ENCODE measurements around the gene RNF144A.

Gene RNF144A

DNA sequence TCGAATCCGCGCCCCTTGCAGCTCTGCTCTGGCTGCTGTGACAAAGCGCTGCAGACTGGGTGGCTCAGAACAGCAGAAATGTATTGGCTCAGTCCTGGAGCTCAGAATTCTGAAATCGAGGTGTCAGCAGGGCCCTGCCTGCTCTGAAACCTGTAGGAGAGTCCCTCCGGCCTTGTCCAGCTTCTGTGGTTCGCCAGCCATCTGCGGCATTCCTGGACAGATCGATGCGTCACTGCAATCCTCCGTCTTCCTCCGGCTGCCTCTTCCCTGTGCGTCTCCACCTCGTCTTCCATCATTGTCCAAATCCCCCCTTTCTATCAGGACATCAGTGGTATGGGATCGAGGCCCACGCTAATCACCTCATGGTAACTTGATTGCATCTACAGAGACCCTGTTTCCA is 115.2 kb downstream of the RNF144A start:
- Histone ChIP-seq H3K9me3 (replicated peaks; ENCODE audit: low read length) (no peaks in the 10 kb centered on the region), H3K9ac (ENCODE audit: low read depth, low read length) (no peak overlapping the region), H3K4me1 (ENCODE audit: control insufficient read depth, insufficient read depth, low read length) (no peaks in the 10 kb centered on the region), H3K4me3 (ENCODE audit: low read length) (no peak overlapping the region), H3K4me2 (ENCODE audit: low read length) (no peak overlapping the region), H3K36me3 (ENCODE audit: insufficient read depth, low read length) (no peaks in the 10 kb centered on the region), H3K27me3 (ENCODE audit: control insufficient read depth, insufficient read depth, low read length) (peaks cover 23% of the 10 kb centered on the region)

DNA sequence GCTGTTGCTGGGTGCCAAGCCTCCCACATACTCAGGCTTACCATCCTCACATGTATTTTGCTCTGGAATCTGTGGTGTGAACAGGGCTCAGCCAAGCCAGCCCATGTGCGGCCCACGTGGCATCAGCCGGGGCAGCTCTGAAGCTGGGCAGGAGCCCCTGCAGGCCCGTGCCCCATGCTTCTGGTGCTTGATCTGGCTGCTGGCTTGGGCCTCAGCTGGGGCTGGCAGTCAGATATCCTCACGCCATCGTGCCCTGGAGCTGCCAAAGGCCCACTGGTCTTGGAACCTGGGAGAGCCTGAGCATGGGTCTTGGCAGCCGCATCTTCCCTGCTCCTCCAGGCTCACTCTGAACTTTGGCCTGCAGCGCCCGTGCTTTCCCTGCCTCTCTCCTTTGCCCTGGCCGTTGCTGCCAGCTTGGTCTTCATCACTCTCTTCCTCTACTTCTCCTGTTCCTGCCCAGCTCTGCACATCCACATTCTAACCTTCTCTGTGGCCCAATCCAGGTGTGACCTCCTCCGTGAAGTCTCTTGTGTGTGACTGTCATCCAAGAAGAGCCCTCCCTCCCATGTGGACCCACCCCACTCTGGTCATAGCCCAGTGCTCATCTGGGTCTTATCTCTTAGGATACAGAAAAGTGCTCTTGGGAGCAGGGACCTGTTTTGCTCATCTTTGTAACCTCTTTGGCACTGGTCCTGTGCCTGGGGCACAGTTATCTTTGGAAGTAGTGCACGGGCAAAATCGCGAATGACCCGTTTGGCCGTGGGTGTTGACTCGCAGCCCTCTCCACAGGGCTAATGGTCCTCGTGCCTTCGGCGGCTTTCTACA is 116.1 kb downstream of the RNF144A start:
- no peaks in the 10 kb centered on the region for H3K9me3 ChIP-seq (replicated peaks; ENCODE audit: low read length)
- H3K9ac ChIP-seq (ENCODE audit: low read depth, low read length) = no peak overlapping the region
- no peaks in the 10 kb centered on the region for H3K36me3 ChIP-seq (ENCODE audit: insufficient read depth, low read length)

DNA sequence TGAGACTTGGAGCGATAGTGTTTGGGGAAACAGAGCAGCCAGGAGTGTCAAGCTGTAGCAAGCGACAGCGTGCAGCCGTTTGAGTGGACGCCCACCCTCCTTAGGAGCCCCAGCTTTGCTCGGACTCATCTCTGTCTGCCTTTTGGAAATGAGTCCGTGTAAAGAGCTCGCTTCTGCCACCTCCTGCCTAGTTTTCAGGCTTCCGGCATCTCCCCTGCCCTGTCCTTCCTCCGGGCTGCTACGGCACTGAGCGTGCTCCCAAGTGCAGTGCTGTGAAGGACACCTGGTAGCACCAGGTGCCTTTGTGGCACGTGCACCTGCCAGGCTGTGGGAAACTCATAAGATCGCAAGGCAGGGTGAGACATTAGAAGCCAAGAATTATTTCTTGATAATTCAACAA is 117.1 kb downstream of the RNF144A start:
- no peak overlapping the region for H3K9ac ChIP-seq (ENCODE audit: low read depth, low read length)
- H3K4me1 ChIP-seq (ENCODE audit: control insufficient read depth, insufficient read depth, low read length) = no peaks in the 10 kb centered on the region
- no peak overlapping the region for H3K4me2 ChIP-seq (ENCODE audit: low read length)
- H3K4me3 ChIP-seq (ENCODE audit: low read length) = no peak overlapping the region
- H3K27me3 ChIP-seq (ENCODE audit: control insufficient read depth, insufficient read depth, low read length) = peaks cover 23% of the 10 kb centered on the region
- H3K9me3 ChIP-seq (replicated peaks; ENCODE audit: low read length) = no peaks in the 10 kb centered on the region
- no peaks in the 10 kb centered on the region for H3K36me3 ChIP-seq (ENCODE audit: insufficient read depth, low read length)

More for the DNA sequence above, 116.1 kb downstream of the RNF144A start:
- no peak overlapping the region for H3K4me2 ChIP-seq (ENCODE audit: low read length)
- no peaks in the 10 kb centered on the region for H3K4me1 ChIP-seq (ENCODE audit: control insufficient read depth, insufficient read depth, low read length)
- peaks cover 23% of the 10 kb centered on the region for H3K27me3 ChIP-seq (ENCODE audit: control insufficient read depth, insufficient read depth, low read length)
- no peak overlapping the region for H3K4me3 ChIP-seq (ENCODE audit: low read length)

DNA sequence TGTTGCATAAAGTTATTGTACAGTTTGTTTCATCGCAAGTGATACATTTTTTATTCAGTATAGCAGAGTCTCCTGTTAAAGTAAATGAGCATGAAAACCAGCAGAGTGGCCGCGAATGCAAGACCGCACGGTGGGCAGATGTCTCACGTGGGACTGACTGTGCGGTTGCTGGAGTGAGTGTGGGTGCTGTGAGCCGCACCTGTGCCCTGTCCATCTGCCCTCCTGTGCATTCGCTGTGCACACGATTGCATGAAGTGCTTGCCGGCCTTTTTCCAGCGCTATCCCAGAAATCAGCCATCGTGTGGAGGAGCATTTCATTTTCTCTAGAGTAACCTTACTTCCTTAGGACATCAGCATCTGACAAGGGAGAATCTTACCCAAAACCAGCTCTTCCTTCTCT is 118.7 kb downstream of the RNF144A start:
- Histone ChIP-seq H3K36me3 (ENCODE audit: insufficient read depth, low read length) (no peaks in the 10 kb centered on the region), H3K9ac (ENCODE audit: low read depth, low read length) (no peak overlapping the region), H3K4me1 (ENCODE audit: control insufficient read depth, insufficient read depth, low read length) (no peaks in the 10 kb centered on the region), H3K4me3 (ENCODE audit: low read length) (no peak overlapping the region), H3K27me3 (ENCODE audit: control insufficient read depth, insufficient read depth, low read length) (peaks cover 23% of the 10 kb centered on the region), H3K9me3 (replicated peaks; ENCODE audit: low read length) (no peaks in the 10 kb centered on the region), H3K4me2 (ENCODE audit: low read length) (no peak overlapping the region)

DNA sequence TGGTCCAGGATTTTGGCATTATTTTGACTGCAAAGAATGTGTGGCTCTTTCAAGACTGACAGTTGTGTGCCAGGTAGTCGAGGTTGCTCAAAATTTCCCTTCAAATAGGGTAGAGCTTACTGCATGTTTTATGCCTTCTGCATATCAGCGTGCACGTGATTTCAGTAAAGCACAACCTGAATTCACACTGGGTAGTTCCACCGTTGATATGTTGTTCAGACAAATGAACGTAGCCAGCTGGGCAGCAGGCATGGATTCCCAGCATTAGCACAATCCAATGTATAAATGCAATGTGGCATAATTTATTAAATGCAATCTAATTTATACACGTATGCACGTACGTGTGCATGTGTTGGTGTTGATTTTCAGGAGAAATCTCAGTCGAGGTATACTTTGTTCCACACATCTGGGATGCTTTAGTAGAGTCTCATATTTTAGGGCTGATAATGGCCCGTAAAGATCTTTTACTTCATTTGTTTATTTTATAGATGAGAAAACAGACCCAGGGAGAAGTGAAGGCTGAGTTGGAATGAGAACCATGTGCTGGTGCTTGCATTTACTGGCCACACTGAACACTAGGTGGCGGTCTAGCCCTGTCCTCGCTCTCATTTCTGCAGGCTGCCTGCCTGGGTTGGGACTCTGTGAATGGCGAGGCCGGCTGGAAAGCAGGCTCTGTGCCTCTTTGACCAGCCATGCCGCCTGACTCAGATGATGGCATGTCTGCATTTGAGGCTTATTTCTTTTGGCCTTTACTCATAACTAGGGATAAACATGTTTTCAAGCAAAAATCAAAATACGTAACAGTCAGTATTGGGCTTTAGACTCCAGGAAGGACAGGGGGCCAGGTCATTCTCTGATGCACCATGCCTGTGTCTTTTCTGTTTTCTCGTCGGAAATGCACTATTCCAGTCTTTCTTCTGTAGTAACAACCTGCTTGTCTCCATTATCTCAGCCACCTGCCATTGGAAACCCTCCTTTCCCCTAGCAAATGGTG is 120.4 kb downstream of the RNF144A start:
- Histone ChIP-seq H3K36me3 (ENCODE audit: insufficient read depth, low read length) (no peaks in the 10 kb centered on the region), H3K27me3 (ENCODE audit: control insufficient read depth, insufficient read depth, low read length) (peaks cover 23% of the 10 kb centered on the region), H3K4me1 (ENCODE audit: control insufficient read depth, insufficient read depth, low read length) (no peaks in the 10 kb centered on the region), H3K4me2 (ENCODE audit: low read length) (no peak overlapping the region), H3K4me3 (ENCODE audit: low read length) (no peak overlapping the region), H3K9me3 (replicated peaks; ENCODE audit: low read length) (no peaks in the 10 kb centered on the region), H3K9ac (ENCODE audit: low read depth, low read length) (no peak overlapping the region)

DNA sequence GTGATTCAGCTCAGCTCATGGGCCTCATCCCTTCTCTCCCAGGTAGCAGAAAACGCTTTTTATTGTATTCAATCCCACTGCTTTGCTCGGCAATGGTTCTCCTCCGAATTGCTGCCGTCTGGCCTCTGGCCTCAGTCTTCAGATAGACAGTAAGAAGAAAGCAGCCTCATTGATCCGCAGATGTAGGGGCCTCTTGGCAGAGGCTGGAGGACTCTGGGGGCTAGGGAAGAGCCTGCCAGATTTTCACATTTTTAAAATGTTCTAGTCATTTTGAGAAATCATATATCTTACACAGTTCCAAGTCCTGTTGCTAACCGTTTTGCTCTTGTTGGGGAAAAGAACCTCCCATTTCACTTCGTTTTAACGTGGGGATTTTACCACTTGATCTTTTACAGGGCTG is 123.3 kb downstream of the RNF144A start:
- Histone ChIP-seq H3K9me3 (replicated peaks; ENCODE audit: low read length) (no peaks in the 10 kb centered on the region), H3K27me3 (ENCODE audit: control insufficient read depth, insufficient read depth, low read length) (peaks cover 7% of the 10 kb centered on the region), H3K9ac (ENCODE audit: low read depth, low read length) (no peak overlapping the region), H3K4me3 (ENCODE audit: low read length) (no peak overlapping the region), H3K4me2 (ENCODE audit: low read length) (no peak overlapping the region), H3K4me1 (ENCODE audit: control insufficient read depth, insufficient read depth, low read length) (no peaks in the 10 kb centered on the region), H3K36me3 (ENCODE audit: insufficient read depth, low read length) (no peaks in the 10 kb centered on the region)

DNA sequence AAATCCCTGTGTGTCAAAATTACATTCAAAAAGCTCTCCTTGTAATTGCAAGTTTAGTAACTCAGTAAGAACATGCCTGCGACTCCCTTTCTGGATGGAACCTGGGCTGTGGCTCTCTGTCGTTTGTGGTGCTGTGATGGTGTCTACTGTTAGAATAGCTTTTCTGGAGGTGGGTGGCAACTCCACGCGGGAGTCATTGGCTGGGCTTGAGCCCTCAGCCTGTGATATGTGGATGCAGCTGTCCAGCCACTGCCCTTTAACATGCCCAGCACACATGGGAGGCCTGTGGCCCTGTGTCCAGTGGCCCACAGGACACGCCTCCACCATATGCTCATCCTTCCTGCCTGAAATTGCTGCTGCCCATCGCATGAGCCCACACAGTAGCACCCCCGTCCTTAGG is 124.2 kb downstream of the RNF144A start:
- H3K4me2 ChIP-seq (ENCODE audit: low read length) = no peak overlapping the region
- no peaks in the 10 kb centered on the region for H3K4me1 ChIP-seq (ENCODE audit: control insufficient read depth, insufficient read depth, low read length)
- no peak overlapping the region for H3K9ac ChIP-seq (ENCODE audit: low read depth, low read length)
- H3K36me3 ChIP-seq (ENCODE audit: insufficient read depth, low read length) = no peaks in the 10 kb centered on the region
- H3K27me3 ChIP-seq (ENCODE audit: control insufficient read depth, insufficient read depth, low read length) = no peaks in the 10 kb centered on the region
- H3K4me3 ChIP-seq (ENCODE audit: low read length) = no peak overlapping the region
- no peaks in the 10 kb centered on the region for H3K9me3 ChIP-seq (replicated peaks; ENCODE audit: low read length)

DNA sequence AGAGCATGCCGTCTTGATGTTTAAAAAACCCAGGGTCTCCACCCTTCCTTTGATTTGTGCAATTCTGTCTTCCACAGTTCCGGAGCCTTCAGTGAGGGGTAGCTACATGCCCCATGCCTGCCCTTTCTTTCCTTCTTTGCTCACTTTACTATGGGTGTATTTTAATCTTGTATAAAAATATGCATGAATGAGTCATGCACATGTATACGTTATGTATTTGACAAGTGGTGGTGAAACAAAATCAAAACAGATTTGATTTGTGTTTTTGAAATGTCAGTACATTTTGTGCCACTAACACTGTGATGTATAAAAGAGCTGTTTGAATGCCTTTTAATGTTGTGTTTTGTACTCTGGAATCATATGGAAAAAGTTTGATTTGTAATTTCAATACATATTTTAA is 126.5 kb downstream of the RNF144A start:
- Histone ChIP-seq H3K9ac (ENCODE audit: low read depth, low read length) (no peak overlapping the region), H3K4me1 (ENCODE audit: control insufficient read depth, insufficient read depth, low read length) (no peaks in the 10 kb centered on the region), H3K27me3 (ENCODE audit: control insufficient read depth, insufficient read depth, low read length) (no peaks in the 10 kb centered on the region), H3K36me3 (ENCODE audit: insufficient read depth, low read length) (no peaks in the 10 kb centered on the region), H3K4me3 (ENCODE audit: low read length) (no peak overlapping the region), H3K9me3 (replicated peaks; ENCODE audit: low read length) (no peaks in the 10 kb centered on the region), H3K4me2 (ENCODE audit: low read length) (peak overlapping the region; percentile 15)

- no peak overlapping the region for H3K9ac ChIP-seq (ENCODE audit: low read depth, low read length)
- no peaks in the 10 kb centered on the region for H3K9me3 ChIP-seq (replicated peaks; ENCODE audit: low read length)
- no peak overlapping the region for H3K4me2 ChIP-seq (ENCODE audit: low read length)
- H3K4me3 ChIP-seq (ENCODE audit: low read length) = no peak overlapping the region
- no peaks in the 10 kb centered on the region for H3K4me1 ChIP-seq (ENCODE audit: control insufficient read depth, insufficient read depth, low read length)
- no peaks in the 10 kb centered on the region for H3K27me3 ChIP-seq (ENCODE audit: control insufficient read depth, insufficient read depth, low read length)
- no peaks in the 10 kb centered on the region for H3K36me3 ChIP-seq (ENCODE audit: insufficient read depth, low read length)
Measured at GRCh38 chr2:7044253-7045250, 127.3 kb downstream of the RNF144A start.

DNA sequence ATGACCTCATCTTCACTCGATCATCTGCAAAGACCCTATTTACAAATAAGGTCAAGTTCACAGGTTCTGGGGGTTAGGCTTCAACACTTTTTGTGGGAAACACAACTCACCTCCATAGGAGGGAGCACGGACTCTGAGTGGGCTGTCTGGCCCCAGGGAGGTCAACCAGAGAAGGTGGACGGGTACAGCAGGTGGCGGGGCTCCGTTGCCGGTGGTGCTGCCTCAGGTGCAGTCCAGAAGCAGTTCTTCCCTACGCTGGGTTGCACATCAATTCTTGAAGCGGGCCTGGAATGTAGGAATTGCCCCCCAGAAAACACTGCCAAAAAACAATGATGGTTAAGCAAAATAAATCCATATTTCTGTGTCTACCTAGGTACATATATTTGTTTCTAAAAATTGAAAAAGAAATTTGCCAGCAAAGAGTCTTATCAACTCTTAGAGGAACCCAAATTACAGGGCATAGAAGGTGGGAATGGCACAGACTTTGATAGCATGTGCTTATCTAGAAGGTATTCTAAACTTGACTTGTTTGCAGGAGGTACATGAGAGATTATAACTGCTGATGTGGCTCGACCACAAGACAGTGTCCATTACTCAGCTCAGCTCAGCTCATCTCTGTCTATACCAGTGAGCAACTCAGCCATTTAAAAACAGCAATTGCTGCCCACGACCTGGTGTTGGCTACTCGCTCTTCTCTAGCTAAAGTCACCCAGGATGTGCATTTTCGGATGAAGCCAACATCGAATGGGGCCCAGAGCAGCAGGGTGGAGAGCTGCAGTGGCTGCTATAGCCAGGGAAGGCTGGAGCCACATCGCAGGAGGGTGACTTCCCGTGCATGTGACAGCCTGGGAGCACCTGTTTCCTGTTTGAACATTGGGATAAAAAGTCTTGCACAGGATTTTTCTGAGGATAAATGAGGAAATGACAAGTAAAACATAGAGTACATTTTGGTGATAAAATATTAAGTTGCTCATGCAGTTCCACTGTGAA is 128.7 kb downstream of the RNF144A start:
- no peaks in the 10 kb centered on the region for H3K4me1 ChIP-seq (ENCODE audit: control insufficient read depth, insufficient read depth, low read length)
- no peak overlapping the region for H3K9ac ChIP-seq (ENCODE audit: low read depth, low read length)
- H3K4me2 ChIP-seq (ENCODE audit: low read length) = no peak overlapping the region
- H3K9me3 ChIP-seq (replicated peaks; ENCODE audit: low read length) = no peaks in the 10 kb centered on the region
- H3K4me3 ChIP-seq (ENCODE audit: low read length) = no peak overlapping the region
- H3K27me3 ChIP-seq (ENCODE audit: control insufficient read depth, insufficient read depth, low read length) = no peaks in the 10 kb centered on the region
- no peaks in the 10 kb centered on the region for H3K36me3 ChIP-seq (ENCODE audit: insufficient read depth, low read length)
